ENCODE data around the gene TRPC1.
"Not testable (repeated sequence)": the region's sequence is repeated elsewhere in the genome, so short reads cannot be mapped to it uniquely, and the experiment has no call there.

TRPC1 gene

DNA sequence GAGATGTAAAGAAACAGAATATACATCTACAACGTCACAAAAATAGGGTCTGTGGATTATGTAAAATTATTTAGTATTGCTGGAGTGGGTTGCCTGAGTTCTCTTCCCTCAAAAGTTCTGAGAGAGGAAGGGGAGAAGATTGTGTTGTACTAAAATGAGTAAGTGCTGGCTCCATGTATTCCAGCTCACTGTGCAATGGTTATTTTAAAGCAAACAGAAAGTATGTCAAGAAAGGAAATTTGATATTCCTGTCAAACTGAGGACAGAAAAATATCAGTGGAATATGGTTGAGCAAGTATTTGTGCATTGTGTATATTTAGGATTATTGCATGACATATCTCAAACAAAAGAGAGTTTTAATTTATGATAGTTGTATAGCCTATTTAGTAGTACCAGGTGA lies 2.2 kb downstream of the TRPC1 start:
- no peak for TF ChIP-seq CTCF (conservative IDR thresholded peaks at IDR 0.05)
- H3K27ac ChIP-seq, result no peak overlapping the region

GRCh38 chr3:142732066-142732465 lies 8.2 kb downstream of the TRPC1 start:
- no peak for TF ChIP-seq CTCF (conservative IDR thresholded peaks at IDR 0.05)
- H3K27ac ChIP-seq, result no peak overlapping the region

DNA sequence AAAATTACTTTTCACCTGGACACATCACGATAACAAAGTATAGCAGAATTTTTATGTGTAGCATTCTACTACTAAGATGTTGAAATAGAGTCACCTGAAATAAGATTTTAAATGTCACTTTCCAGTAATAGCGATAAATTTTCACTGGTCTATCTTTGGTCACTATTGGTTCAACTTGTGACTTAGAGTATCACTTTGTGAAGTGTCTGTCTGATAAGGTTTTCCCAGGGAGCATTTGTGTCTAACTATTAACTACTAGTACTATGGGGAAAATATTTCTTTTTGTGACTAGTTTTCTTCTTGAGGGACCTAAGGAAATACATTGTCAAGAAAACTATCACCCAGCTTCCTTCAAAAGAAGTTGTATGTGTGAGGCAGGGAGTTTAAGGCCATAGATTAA lies 11.0 kb downstream of the TRPC1 start:
- TF ChIP-seq CTCF (conservative IDR thresholded peaks at IDR 0.05), result no peak

DNA sequence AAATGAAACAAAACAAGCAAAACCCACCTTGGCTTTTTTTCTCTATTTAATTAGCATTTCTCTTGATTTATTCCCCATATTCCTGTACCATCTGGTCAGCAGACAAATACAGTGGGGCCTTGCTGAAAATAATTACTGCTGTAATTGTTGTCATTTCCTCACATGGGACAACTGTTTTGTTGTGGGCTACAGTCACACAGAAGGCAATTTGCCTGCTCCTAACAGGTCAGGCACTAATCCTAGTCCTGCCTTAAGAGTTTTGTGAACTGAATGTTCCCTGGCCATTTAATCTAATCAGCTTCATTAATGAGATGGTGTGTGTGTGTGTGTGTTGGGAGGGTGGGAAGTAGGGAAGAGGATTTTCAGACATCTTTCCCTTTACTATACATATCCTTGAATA lies 11.6 kb downstream of the TRPC1 start:
- no peak overlapping the region for H3K27ac ChIP-seq
- no peak for TF ChIP-seq CTCF (conservative IDR thresholded peaks at IDR 0.05)

More for the DNA sequence above, 11.0 kb downstream of the TRPC1 start:
- no peak overlapping the region for H3K27ac ChIP-seq

- TF ChIP-seq CTCF (conservative IDR thresholded peaks at IDR 0.05), result no peak
Measured at GRCh38 chr3:142738396-142738795, 14.6 kb downstream of the TRPC1 start.

DNA sequence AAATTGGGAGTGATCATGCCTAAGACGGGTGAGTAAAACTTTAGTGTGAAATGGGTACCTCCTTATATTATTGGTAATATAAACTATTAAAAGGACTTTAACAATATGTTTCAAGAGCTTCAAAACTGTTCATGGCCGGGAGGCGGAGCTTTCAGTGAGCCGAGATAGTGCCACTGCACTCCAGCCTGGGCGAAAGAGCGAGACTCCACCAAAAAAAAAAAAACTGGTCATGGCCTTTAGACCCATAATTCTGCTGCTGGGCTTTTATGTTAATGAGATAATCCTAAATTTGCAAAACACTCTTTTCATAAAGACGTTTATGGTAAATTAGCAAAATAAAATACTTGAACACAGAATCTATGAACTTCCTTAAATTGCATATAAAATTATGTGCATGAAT lies 22.8 kb downstream of the TRPC1 start:
- TF ChIP-seq CTCF (conservative IDR thresholded peaks at IDR 0.05), result no peak
- H3K27ac ChIP-seq, result no peak overlapping the region

More at GRCh38 chr3:142738396-142738795, 14.6 kb downstream of the TRPC1 start:
- no peak overlapping the region for H3K27ac ChIP-seq

DNA sequence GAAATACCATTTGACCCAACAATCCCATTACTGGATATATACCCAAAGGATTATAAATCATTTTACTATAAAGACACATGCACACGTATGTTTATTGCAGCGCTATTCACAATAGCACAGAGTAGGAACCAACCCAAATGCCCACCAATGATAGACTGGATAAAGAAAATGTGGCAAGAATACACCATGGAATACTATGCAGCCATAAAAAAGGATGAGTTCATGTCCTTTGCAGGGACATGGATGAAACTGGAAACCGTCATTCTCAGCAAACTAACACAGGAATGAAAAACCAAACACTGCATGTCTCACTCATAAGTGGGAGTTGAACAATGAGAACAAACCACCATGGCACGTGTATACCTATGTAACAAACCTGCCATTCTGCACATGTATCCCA lies 26.7 kb downstream of the TRPC1 start:
- not testable (repeated sequence) for H3K27ac ChIP-seq

DNA sequence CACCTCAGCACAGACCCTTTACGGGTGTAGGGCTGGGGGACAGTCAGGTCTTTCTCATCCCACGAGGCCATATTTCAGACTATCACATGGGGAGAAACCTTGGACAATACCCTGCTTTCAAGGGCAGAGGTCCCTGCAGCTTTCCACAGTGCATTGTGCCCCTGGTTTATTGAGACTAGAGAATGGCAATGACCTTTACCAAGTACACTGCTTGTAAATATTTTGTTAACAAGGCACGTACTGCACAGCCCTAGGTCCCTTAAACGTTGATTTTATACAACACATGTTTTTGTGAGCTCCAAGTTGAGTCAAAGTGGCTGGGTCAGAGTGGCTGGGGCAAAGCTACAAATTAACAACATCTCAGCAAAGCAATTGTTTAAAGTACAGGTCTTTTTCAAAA lies 28.8 kb downstream of the TRPC1 start:
- H3K27ac ChIP-seq, result not testable (repeated sequence)

DNA sequence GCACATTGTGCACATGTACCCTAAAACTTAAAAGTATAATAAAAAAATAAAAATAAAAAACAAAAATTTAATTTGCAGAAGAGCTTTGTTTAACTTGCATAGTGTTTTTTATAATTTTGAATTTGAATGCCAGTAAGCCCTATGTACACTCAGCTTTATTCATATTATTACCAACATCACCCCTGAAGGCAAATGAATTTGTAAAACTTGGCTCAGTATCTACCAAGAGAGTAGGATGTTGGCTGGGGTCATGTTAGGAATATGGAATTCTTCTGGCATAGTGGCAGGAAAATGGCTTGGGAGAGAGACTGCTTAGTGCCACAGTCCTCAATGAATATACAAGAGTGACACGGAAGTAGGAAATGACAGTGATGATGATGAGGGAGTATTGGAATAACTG lies 30.7 kb downstream of the TRPC1 start:
- TF ChIP-seq CTCF (conservative IDR thresholded peaks at IDR 0.05), result no peak
- H3K27ac ChIP-seq, result no peak overlapping the region
